Prostate gland (tissue), 2 donors: Measurements from ENCODE around the gene CYB561D2. TPM values are rescaled to one million over a fixed set of nuclear protein-coding genes. Genes with fewer than 3 reads are reported as not detected.

Experiments
- DNase-seq: peaks from one replicate; pipeline ENCODE4 v3.0.0-alpha.2; 2019; ENCODE audit warnings: low spot score
- H3K27ac ChIP-seq, 2 donors: fragments of 200-600 bp; sonication (generic); 2 replicates each; pipeline ENCODE4 v1.5.1; 2017 to 2019
- H3K27me3 ChIP-seq: fragments of 200-600 bp; sonication (generic); replicated peaks from 2 replicates; pipeline ENCODE4 v1.5.1; 2019; ENCODE audit not compliant: insufficient read depth
- H3K36me3 ChIP-seq, 2 donors: fragments of 200-600 bp; sonication (generic); 1 replicate in 1 of 2; 2 replicates in 1 of 2; pipeline versions ENCODE4 v1.5.1 to v1.8.1; 2017 to 2019
- H3K4me1 ChIP-seq: fragments of 200-600 bp; sonication (generic); replicated peaks from 2 replicates; pipeline ENCODE4 v1.5.1; 2019
- H3K4me3 ChIP-seq, 2 donors: fragments of 200-600 bp; sonication (generic); 2 replicates each; pipeline ENCODE4 v1.5.1; 2017 to 2019
- H3K9me3 ChIP-seq: fragments of 200-600 bp; sonication (generic); 2 replicates; pipeline ENCODE4 v1.5.1; 2017
- CTCF ChIP-seq, 4 experiments: fragments of 200-600 bp in 2 of 4; fragments of 450-650 bp in 2 of 4; sonication (generic) in 2 of 4; IDR thresholded peaks; 1 replicate in 3 of 4; 2 replicates in 1 of 4; pipeline ENCODE4 v1.5.1; 2016 to 2019; ENCODE audit warnings: antibody characterized with exemption in 4 of 4, mild to moderate bottlenecking in 2 of 4, moderate library complexity in 2 of 4
- POLR2A ChIP-seq: fragments of 450-650 bp; IDR thresholded peaks from one replicate; pipeline ENCODE4 v1.6.1; 2016; ENCODE audit warnings: antibody characterized with exemption, mild to moderate bottlenecking
- POLR2AphosphoS5 ChIP-seq: sonication (generic); formaldehyde crosslinking; IDR thresholded peaks from one replicate; pipeline ENCODE4 v1.6.1; 2017; ENCODE audit warnings: antibody characterized with exemption
- WGBS: methylation state at CpG from one replicate; pipeline ENCODE4 v1.1.5; 2018; 5-methylcytosine and 5-hydroxymethylcytosine counted together
- intact Hi-C: fragments of 100-400 bp; cut with DNase I; formaldehyde crosslinking; loops from one replicate; pipeline ENCODE4 v1.14.2; 2022
- total RNA-seq, 2 donors: library from RNA; depleted of rRNA; stranded (reverse); fragments of >200 nt; gene quantifications; one replicate each; pipeline ENCODE4 v1.1.0, GENCODE V29; 2016

Gene CYB561D2
- total RNA-seq, 2 donors from 2014 or later: 33.2 to 39.9 TPM

DNA sequence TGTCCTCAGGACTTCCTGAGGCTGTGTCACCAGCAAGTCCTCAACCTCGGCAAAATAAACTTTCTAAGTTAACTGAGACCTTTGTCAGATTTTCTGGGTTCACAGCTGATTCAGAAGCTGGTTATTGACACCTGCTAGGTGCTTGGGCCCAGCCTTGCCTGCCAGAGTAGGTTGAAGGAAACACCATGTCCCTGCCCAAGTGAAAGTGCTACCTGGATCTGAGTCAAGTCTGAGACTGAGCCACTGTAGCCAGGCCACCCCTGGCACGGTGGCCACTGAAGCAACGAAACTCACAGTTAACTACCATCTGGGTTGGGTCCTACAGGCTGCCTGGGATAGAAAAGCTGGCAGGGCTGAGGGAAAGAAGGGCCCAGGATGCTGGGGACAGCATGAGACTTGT, 36.3 kb upstream of the CYB561D2 start:
- intact Hi-C loops: no loop called here
- H3K4me3 ChIP-seq: no peak overlapping the region
- peaks cover 19% of the 10 kb centered on the region for H3K4me1 ChIP-seq
- no peak for TF ChIP-seq POLR2AphosphoS5
- no peak for TF ChIP-seq POLR2A
- no peak for TF ChIP-seq CTCF (IDR thresholded peaks at IDR 0.05)
- no peaks in the 10 kb centered on the region for H3K9me3 ChIP-seq
- H3K27ac ChIP-seq: peak overlapping the region in 1 of 2 donors; percentile 18
- 72% methylated on average over 3 of the region's 3 CpGs for WGBS
- DNase-seq: no peak
- H3K27me3 ChIP-seq: no peaks in the 10 kb centered on the region
- no peaks in the 10 kb centered on the region for H3K36me3 ChIP-seq

GRCh38 chr3:50314816-50315215, 35.8 kb upstream of the CYB561D2 start:
- TF ChIP-seq POLR2A: no peak
- TF ChIP-seq CTCF (IDR thresholded peaks at IDR 0.05): no peak
- no peak for TF ChIP-seq POLR2AphosphoS5
- no peaks in the 10 kb centered on the region for H3K9me3 ChIP-seq
- no peaks in the 10 kb centered on the region for H3K36me3 ChIP-seq
- DNase-seq: no peak
- WGBS: 100% methylated on average over 4 of the region's 4 CpGs
- H3K4me3 ChIP-seq: no peak overlapping the region
- H3K27ac ChIP-seq: peak overlapping the region in 1 of 2 donors; percentile 18
- H3K27me3 ChIP-seq: no peaks in the 10 kb centered on the region
- intact Hi-C loops: no loop called here
- H3K4me1 ChIP-seq: peaks cover 19% of the 10 kb centered on the region

DNA sequence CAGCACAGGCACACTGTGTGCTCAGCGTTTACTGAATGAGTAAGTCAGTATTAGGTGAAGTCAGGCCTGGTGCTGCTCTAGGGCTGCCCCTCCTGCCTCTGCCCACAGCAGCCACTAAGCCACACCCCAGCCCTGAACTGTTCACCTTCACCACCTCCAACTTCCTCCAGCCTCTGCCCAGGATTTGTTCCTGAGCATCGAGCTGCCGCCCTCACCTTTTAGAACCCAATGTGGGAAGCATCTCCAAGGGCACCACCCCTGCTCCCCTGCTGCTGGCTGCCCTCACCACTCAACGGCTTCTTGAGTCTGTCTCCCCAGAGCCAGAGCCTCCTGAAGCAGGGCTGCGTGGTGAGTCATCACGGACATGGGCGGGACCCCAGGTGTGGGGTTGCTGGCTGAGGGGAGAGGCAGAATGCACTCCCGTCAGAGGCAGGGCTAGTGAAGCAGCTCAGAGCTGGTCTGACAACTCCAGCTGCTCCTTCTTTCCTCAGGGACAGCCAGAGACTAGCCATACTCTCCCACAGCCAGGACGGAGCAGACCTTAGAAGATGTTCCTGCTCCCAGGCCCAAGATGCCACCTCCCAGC, 33.9 kb upstream of the CYB561D2 start:
- Histone ChIP-seq H3K27ac (peak overlapping the region; percentile 90 to 91), H3K4me3 (no peak overlapping the region), H3K36me3 (no peaks in the 10 kb centered on the region), H3K27me3 (no peaks in the 10 kb centered on the region), H3K9me3 (no peaks in the 10 kb centered on the region), H3K4me1 (peaks cover 27% of the 10 kb centered on the region)
- DNase-seq: peak; percentile 92
- TF ChIP-seq POLR2A (peak; percentile 86), CTCF (IDR thresholded peaks at IDR 0.05) (no peak), POLR2AphosphoS5 (peak; percentile 92)
- 16% methylated on average over 9 of the region's 9 CpGs for WGBS
- intact Hi-C loops: no loop called here

- no peaks in the 10 kb centered on the region for H3K27me3 ChIP-seq
- peaks cover 27% of the 10 kb centered on the region for H3K4me1 ChIP-seq
- H3K4me3 ChIP-seq: no peak overlapping the region
- intact Hi-C loops: no loop called here
- peak overlapping the region; percentile 90 to 91 for H3K27ac ChIP-seq
- no peak for DNase-seq
- H3K36me3 ChIP-seq: no peaks in the 10 kb centered on the region
- TF ChIP-seq POLR2AphosphoS5 (no peak), CTCF (IDR thresholded peaks at IDR 0.05) (no peak), POLR2A (no peak)
- WGBS: 34% methylated on average over 6 of the region's 6 CpGs
- no peaks in the 10 kb centered on the region for H3K9me3 ChIP-seq
Measured at GRCh38 chr3:50317300-50317699, 33.4 kb upstream of the CYB561D2 start.

DNA sequence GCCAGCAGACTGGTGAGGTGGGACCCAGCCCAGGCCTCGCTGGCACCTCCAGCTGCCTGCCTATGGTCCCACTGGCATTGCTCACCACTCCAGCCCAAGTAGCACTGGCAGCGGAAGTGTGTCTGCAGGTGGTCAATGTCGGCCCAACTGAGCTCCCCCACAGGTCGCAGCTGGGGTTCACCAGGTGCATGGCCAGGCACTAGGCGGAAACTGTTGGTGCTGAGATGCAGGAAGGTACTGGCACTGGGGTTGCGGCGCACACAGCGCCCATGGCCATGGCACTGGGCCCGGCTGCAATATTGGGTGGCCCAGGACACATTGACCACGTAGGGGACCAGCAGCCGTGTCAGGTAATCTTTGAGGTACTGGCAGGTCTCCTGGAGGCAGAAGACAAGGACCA, 32.5 kb upstream of the CYB561D2 start:
- Histone ChIP-seq H3K9me3 (no peaks in the 10 kb centered on the region), H3K27ac (peak overlapping the region; percentile 90 to 91), H3K27me3 (no peaks in the 10 kb centered on the region), H3K4me1 (peaks cover 27% of the 10 kb centered on the region), H3K36me3 (no peaks in the 10 kb centered on the region), H3K4me3 (no peak overlapping the region)
- TF ChIP-seq POLR2AphosphoS5: no peak
- no peak for TF ChIP-seq POLR2A
- no peak for TF ChIP-seq CTCF (IDR thresholded peaks at IDR 0.05)
- intact Hi-C loops: no loop called here
- 84% methylated on average over 9 of the region's 11 CpGs for WGBS
- DNase-seq: no peak
